Limb (tissue), 2 donors: ENCODE data around the gene PTOV1.

Source experiments
- DNase-seq, 2 donors: peaks; one replicate each; pipeline ENCODE4 v3.0.0-alpha.2; 2016; ENCODE audit errors: extremely low spot score in 2 of 2

The PTOV1 gene

GRCh38 chr19:49873834-49874233 is 22.9 kb downstream of the PTOV1 start:
- no peak for DNase-seq

GRCh38 chr19:49874503-49875157 is 23.7 kb downstream of the PTOV1 start:
- DNase-seq, result no peak

- DNase-seq, result no peak
Observed at GRCh38 chr19:49875177-49875576, 24.2 kb downstream of the PTOV1 start.

- peak in 1 of 2 donors; percentile 86 for DNase-seq
Observed at GRCh38 chr19:49875857-49876421, 25.0 kb downstream of the PTOV1 start.

- DNase-seq, result peak; percentile 98 to 99
Observed at GRCh38 chr19:49876422-49877019, 25.6 kb downstream of the PTOV1 start.

- DNase-seq, result peak; percentile 97 to 100
Observed at GRCh38 chr19:49877020-49877878, 26.3 kb downstream of the PTOV1 start, which contains the start of the genes AKT1S1 and TBC1D17. Gene AKT1S1 (minus strand): TSS chr19:49877355. CDS start chr19:49873295, 4,060 bp downstream. Gene TBC1D17 (plus strand): TSS chr19:49877702. CDS start chr19:49877724, 22 bp downstream.

- peak; percentile 97 to 98 for DNase-seq
Observed at GRCh38 chr19:49877879-49878743, 27.2 kb downstream of the PTOV1 start.

- DNase-seq, result no peak
Observed at GRCh38 chr19:49878744-49879070, 27.7 kb downstream of the PTOV1 start.

GRCh38 chr19:49879243-49879963 is 28.4 kb downstream of the PTOV1 start:
- DNase-seq, result no peak

- DNase-seq, result no peak
Observed at GRCh38 chr19:49880162-49880869, 29.4 kb downstream of the PTOV1 start.

GRCh38 chr19:49881186-49881585 is 30.2 kb downstream of the PTOV1 start:
- peak in 1 of 2 donors; percentile 24 for DNase-seq

GRCh38 chr19:49881672-49882394 is 30.9 kb downstream of the PTOV1 start:
- DNase-seq, result peak in 1 of 2 donors; percentile 21

GRCh38 chr19:49882643-49883042 is 31.7 kb downstream of the PTOV1 start:
- no peak for DNase-seq

GRCh38 chr19:49883094-49883493 is 32.1 kb downstream of the PTOV1 start:
- DNase-seq, result no peak

GRCh38 chr19:49884109-49884508 is 33.1 kb downstream of the PTOV1 start:
- no peak for DNase-seq

- DNase-seq, result no peak
Observed at GRCh38 chr19:49884760-49885159, 33.8 kb downstream of the PTOV1 start.

GRCh38 chr19:49887037-49887664 is 36.2 kb downstream of the PTOV1 start:
- DNase-seq, result peak in 1 of 2 donors; percentile 27
